Loucy (cell line): ENCODE data around the gene PARD3B.

Source experiments
- EZH2phosphoT487 ChIP-seq: fragments of 200-600 bp; IDR thresholded peaks from 2 replicates; pipeline ENCODE4 v1.6.1; 2018; ENCODE audit warnings: antibody characterized with exemption, mild to moderate bottlenecking, moderate library complexity, borderline replicate concordance
- TF ChIP-seq, protein P1 (sequence below): fragments of 200-600 bp; sonication (generic); conservative IDR thresholded peaks from 2 replicates; pipeline ENCODE4 v1.5.1; 2014; ENCODE audit warnings: mild to moderate bottlenecking, antibody characterized with exemption, low read length

DNA sequence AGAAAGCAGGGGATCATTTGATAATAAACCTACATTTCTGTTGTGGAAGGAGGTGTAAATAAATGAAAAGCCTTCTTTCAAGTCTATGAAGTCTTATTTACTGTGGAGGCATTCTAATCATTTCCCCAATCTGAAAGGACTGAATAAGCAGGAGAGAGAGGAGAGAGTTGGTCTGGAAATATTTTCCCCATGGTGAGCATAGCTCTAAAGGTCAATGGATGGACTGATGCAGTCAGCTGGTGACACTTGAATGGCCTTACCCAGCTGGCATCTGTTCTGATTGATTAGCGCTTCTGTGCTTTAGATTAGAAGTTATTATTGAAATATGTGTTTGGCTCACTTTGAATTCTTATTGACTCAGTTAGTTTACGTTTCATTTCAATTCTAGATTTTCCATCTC is 122.7 kb downstream of the PARD3B start:
- TF ChIP-seq, protein P1, sequence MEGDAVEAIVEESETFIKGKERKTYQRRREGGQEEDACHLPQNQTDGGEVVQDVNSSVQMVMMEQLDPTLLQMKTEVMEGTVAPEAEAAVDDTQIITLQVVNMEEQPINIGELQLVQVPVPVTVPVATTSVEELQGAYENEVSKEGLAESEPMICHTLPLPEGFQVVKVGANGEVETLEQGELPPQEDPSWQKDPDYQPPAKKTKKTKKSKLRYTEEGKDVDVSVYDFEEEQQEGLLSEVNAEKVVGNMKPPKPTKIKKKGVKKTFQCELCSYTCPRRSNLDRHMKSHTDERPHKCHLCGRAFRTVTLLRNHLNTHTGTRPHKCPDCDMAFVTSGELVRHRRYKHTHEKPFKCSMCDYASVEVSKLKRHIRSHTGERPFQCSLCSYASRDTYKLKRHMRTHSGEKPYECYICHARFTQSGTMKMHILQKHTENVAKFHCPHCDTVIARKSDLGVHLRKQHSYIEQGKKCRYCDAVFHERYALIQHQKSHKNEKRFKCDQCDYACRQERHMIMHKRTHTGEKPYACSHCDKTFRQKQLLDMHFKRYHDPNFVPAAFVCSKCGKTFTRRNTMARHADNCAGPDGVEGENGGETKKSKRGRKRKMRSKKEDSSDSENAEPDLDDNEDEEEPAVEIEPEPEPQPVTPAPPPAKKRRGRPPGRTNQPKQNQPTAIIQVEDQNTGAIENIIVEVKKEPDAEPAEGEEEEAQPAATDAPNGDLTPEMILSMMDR, result no peak
- TF ChIP-seq EZH2phosphoT487, result no peak
